GM19023 (cell line): ENCODE data around the gene DLGAP3.
"Not testable (repeated sequence)": the region's sequence is repeated elsewhere in the genome, so short reads cannot be mapped to it uniquely, and the experiment has no call there.

Experiments
- ATAC-seq: cut with Tn5 transposase; IDR thresholded peaks from one replicate; pipeline ENCODE4 v1.9.1; 2021; ENCODE audit warnings: mild to moderate bottlenecking, moderate library complexity; ENCODE audit not compliant: unreplicated experiment

The DLGAP3 gene, protein sequence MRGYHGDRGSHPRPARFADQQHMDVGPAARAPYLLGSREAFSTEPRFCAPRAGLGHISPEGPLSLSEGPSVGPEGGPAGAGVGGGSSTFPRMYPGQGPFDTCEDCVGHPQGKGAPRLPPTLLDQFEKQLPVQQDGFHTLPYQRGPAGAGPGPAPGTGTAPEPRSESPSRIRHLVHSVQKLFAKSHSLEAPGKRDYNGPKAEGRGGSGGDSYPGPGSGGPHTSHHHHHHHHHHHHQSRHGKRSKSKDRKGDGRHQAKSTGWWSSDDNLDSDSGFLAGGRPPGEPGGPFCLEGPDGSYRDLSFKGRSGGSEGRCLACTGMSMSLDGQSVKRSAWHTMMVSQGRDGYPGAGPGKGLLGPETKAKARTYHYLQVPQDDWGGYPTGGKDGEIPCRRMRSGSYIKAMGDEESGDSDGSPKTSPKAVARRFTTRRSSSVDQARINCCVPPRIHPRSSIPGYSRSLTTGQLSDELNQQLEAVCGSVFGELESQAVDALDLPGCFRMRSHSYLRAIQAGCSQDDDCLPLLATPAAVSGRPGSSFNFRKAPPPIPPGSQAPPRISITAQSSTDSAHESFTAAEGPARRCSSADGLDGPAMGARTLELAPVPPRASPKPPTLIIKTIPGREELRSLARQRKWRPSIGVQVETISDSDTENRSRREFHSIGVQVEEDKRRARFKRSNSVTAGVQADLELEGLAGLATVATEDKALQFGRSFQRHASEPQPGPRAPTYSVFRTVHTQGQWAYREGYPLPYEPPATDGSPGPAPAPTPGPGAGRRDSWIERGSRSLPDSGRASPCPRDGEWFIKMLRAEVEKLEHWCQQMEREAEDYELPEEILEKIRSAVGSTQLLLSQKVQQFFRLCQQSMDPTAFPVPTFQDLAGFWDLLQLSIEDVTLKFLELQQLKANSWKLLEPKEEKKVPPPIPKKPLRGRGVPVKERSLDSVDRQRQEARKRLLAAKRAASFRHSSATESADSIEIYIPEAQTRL

DNA sequence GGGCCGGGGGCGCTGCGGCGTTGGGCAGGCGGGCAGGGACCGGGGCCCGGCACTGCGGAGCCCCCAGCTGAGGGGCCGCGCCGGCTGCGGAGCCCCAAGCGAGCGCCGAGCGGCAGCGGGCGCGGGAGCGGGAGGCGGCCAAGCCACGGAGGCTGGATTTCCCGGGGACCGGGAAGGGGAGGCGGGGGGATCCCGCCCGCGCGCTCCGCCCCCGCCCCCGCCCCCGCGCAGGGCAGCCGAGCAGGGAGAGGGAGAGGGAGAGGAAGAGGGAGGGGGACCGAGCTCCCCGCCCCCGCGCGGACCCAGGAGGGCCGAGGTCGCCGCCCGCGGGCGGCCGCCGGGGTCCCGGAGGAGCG is at the start of gene DLGAP3:
TSS of gene DLGAP3 (minus strand) at position 154 of the 356 bp plus-strand sequence. CDS start 24,267 bp downstream, outside the sequence.
- no peak for ATAC-seq

DNA sequence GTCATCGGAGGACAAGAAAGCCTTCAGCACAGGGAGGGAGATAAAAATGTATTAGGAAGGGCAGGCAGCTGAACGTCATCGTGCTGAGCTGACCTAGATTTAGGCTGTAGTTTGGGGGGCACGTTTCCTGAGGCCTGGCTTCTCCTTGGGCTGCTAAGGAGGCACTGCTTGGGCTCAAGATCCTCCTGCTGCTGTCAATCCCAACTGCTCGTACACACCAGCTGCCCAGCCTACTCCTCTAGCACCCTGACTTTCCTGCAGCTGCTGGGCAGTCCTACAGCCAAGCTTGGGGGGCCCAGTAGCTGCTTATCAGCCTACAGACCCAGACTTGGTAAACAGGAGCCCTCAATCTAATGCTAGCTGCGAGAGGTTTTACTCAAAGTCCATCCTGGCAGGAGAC is 49.5 kb upstream of the DLGAP3 start:
- ATAC-seq: no peak

DNA sequence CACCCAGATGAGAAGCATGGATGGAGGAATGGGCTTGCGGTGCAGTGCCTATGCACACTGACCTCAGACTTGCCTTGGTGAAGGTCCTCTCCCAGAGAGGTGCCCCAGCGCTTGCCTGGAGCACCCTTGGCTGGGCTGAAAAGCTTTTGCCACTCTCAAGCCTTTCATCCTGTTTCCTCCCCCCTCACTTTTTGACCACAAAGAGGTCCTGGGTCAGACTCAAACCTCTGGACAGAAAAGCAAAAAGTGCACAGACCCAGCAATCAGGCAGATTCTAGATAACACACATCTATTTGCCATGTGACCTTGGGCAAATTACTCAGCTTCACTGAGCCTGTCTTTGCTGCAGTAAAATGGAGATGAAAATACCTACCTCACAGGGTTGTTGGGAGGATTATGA is 48.4 kb upstream of the DLGAP3 start:
- ATAC-seq: no peak

DNA sequence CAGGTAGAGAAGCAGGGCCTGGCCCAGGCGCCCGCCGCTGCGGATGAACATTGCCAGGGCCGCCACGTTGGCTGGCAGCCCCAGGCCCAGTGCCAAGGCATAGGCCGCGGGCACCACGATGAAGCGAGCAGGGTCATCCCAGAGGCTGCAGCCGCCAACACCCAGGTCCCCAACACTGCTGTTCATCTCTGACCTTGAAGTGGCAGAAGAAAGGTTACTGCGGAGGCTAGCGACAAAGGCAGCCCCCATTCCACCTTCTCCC is 47.7 kb upstream of the DLGAP3 start:
- ATAC-seq: no peak

DNA sequence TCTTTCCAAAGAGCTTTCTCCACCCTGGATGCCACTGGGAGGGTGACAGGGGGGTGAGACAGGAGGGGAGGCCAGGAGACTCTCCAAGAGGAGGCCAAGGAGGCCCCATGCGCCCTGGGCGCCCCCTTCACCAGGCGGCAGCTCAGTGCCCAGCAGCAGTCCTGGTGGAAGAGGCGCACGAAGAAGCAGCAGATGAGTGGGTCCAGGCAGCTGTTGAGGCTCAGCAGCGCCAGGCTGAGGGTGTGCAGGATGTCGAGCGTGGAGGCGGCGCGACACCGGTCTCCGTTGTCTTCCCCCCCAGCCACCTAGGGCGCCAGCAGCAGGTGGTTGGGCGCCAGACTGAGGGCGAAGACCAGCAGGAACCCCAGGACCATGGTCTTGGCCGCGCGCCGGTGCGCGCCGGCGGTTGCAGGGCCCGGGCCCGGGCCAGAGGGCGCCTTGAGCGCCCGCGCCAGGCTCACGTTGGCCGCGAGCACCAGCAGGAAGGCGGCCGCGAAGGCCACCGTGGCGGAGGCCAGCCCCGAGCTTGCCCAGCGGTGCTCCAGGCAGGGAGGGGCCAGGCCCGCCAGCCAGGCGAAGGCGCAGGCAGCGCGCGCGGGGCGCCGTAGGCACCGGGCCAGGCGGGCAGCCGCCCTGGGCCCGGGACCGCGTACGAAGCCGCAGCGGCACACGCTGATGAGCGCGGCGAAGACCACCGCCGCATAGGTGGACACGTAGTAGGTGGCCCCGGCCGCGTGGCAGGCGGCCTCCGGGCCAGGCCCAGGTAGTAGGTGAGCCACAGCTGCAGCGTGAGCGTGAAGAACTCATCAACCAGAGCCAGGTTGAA is 47.1 kb upstream of the DLGAP3 start:
- no peak for ATAC-seq

- ATAC-seq: no peak
Measured at GRCh38 chr1:34975771-34976170, 46.3 kb upstream of the DLGAP3 start.

GRCh38 chr1:34975338-34975737 is 45.9 kb upstream of the DLGAP3 start:
- ATAC-seq: no peak

DNA sequence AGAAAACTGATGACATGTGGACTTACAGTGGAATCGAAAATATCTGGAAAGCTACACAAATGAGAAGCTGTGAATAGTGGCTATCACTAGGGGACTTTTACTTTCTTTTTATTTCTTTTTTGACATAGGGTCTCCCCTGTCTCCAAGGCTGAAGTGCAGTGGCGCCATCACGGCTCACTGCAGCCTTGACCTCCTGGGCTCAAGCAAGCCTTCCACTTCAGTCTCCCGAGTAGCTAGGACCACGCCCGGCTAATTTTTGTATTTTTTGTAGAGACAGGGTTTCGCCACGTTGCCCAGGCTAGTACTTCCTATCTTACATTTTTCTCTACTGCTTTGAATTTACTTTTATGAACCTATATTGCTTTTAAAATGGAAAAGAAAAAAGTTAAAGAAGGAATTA is 45.2 kb upstream of the DLGAP3 start:
- no peak for ATAC-seq

DNA sequence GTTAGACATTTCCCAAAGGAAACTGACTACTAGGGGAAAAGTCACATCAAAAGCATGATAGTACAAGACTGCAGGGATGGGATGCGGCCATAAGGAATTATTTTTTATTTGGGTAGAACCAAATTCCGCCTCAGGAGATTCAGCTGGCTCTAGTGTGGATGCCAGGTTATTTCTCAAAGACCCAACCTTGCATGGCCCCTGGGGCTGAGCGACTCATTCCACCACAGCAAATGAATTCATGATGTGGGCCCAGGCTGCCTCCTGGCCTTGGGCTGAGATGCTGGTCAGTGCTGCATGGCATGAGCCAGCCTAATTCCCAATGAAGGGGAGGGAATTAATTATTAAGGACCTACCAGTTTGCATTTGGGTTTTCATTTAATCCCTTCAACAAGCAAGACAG is 43.9 kb upstream of the DLGAP3 start:
- no peak for ATAC-seq

DNA sequence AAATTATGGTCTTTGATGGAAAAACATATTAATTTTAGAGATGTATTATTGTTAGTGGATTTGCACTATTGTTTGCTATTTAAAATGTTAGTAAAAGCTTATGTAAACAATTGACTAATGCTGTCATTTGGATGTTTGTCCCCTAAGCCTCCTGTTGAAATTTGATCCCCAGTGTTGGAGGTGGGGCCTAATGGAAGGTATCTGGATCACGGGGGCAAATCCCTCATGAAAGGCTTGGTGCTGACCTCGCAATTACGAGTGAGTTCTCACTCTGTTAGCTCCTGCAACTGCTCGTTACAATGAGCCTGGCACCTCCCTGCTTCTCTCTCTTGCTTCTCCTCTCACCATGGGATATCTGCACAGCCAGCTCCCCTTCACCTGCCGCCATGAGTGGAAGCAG is 41.4 kb upstream of the DLGAP3 start:
- no peak for ATAC-seq

- no peak for ATAC-seq
Measured at GRCh38 chr1:34970220-34970735, 40.8 kb upstream of the DLGAP3 start.

GRCh38 chr1:34968297-34968696 is 38.8 kb upstream of the DLGAP3 start:
- ATAC-seq: not testable (repeated sequence)

DNA sequence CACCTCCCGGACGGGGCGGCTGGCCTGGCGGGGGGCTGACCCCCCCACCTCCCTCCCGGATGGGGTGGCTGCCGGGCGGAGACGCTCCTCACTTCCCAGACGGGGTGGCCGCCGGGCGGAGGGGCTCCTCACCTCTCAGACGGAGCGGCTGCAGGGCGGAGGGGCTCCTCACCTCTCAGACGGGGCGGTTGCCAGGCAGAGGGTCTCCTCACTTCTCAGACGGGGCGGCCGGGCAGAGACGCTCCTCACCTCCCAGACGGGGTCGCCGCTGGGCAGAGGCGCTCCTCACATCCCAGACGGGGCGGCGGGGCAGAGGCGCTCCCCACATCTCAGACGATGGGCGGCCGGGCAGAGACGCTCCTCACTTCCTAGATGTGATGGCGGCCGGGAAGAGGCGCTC is 38.2 kb upstream of the DLGAP3 start:
- ATAC-seq: not testable (repeated sequence)

DNA sequence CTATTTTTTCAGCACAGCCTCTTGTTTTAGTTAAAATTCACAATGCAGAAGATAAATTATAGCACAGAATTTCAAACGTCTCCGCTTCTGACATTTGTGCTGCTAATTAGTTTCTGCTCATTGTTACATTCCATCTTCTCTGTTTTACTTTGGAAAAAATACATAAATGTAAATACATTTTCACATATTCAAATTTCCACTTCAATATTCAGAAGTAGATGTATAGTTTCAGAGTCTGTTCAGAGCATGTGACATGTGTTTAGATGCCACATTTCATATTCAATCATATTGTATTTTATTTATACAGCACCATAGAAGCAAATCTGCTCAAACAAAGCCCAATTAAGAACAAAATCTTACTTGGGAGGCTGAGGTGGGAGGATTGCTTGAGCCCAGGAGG is 36.1 kb upstream of the DLGAP3 start:
- ATAC-seq: no peak

DNA sequence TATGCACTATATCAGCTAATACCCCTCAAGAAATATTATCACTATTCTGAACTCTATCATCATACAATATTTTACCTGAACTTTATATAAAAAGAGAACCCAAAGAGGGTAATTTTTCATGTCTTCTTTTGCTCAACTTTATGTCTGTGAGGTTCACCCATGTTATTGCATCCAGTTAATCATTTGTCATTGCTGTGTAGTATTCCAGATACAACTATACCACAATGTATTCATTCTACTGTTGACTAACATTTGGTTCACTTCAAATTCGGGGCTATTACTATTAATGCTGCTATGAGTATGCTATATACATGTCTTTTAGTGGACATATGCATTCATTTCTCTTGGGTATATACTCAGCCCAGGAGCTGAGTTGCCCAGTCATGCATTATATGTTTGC is 21.0 kb upstream of the DLGAP3 start:
- ATAC-seq: no peak

- not testable (repeated sequence) for ATAC-seq
Measured at GRCh38 chr1:34948739-34949138, 19.3 kb upstream of the DLGAP3 start.

GRCh38 chr1:34947641-34948314 is 18.3 kb upstream of the DLGAP3 start:
- not testable (repeated sequence) for ATAC-seq

DNA sequence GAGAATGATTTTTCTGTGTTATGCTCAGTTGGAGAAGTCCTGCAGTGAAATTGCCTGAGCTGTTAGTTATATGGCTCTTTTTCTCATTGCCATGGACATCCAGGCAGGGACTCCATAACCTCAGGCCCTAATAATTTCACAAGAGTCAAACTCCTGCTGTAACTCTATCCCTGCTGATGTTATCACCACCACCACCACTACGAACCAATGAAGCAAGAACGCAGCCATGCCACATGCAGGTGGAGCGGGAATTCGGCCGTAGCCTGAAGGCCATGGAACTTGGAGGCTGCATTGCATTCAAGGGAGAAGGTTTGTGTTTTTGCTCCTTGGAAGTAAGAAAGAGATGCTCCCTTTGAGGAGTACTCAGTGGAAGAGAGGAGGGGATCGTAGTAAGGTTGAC is 16.8 kb upstream of the DLGAP3 start:
- ATAC-seq: no peak

DNA sequence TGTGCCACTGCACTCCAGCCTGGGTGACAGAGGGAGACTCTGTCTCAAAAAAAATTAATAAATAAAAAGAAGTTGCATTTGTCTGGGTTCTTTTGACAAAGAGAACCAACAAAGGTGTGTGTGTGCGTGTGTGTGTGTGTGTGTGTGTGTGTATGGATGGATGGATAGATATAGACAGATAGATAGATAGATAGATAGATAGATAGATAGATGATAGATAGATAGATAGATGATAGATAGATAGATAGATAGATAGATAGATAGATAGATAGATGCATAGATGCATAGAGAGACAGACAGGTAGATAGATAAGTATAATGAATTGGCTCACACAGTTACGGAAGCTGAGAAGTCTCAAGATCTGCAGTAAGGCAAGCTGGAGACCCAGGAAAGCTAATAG is 12.3 kb upstream of the DLGAP3 start:
- not testable (repeated sequence) for ATAC-seq

DNA sequence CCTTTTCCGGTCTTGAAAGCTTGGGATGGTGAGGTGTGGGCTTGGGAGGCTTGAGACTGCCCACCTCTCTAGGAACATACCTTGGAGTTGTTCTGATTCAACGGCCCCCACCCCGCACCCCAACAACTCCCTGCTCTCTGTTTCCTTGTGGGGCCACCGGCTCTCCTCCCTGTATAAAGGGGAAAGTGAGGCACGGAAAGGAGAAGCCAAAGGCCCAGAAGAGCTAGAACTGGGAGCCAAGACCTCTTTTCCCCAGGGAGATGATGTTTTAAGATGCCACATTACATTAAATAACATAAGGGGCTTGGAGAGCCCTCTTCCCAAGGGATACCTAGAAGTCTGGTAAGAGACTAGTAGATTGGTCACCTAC is 1.2 kb upstream of the DLGAP3 start:
- ATAC-seq: no peak
